Femur (tissue), 1 donor: ENCODE measurements around the gene WARS2.
"Not testable (repeated sequence)": the region's sequence is repeated elsewhere in the genome, so short reads cannot be mapped to it uniquely, and the experiment has no call there.

Experiments
- DNase-seq: peaks from one replicate; pipeline ENCODE4 v3.0.0-alpha.2; 2017

WARS2 gene

DNA sequence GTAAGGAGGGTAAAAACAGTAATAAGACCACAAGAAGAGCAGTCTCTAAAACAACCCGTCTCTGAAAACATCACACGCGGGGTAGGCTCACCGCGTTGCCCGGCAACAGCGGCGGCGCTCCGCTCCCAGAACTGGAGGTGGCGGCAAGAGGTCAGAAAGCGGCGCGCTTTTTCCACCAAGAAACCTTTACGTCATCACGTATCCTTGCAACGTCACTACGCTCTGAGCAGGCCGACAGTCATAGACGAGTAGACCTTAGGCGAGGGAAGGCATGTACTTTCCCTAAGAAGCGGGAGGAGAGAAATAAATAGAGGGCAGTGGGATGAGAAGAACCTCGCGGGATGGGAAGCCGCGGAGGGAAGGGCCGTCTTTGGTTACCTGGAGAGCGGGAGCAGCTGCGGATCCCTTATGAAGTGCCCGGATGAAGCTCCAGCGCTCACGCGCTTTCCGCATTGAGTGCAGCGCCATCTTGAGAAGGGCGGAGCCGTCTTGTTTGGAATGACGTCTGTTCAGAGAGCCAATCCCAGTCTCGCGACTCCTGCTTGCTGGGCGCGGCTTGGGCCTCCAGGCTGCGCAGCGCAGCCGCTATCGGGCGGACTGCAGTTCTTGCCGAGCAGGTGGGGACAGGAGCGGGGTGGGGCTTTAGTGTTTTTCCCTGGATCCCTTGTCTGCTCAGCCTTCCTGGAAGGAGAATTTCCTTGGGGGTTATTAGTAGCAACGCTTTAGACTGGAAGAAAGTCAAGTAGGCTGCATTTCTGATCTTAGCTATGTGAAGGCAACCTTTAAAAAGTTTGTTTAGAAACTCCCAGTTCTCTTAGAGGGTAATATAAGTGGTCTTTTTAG lies at the start of gene WARS2:
Gene WARS2, minus strand, starts transcription at position 477 of the 843 bp plus-strand sequence. Its CDS starts 9 bp downstream, at position 468.
- peak; percentile 98 for DNase-seq

DNA sequence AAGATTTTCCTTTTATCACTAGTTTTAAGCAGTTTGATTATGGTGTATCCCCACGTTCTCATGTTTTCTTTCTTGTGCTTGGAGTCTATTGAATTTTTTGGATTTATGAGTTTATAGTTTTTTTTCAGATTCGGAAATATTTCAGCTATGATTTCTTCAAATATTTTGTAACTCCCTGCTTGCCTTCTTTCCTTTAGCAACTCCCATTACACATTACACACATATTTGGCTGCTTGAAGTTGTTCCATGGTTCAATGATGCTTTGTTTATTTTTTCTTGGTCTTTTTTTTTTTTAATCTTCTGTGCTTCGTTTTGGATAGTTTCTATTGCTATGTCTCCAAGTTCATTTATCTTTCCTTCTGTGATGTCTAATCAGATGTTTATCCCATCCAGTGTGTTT lies 48.5 kb upstream of the WARS2 start:
- no peak for DNase-seq

- DNase-seq, result no peak
Observed at GRCh38 chr1:119187416-119187815, 47.0 kb upstream of the WARS2 start.

DNA sequence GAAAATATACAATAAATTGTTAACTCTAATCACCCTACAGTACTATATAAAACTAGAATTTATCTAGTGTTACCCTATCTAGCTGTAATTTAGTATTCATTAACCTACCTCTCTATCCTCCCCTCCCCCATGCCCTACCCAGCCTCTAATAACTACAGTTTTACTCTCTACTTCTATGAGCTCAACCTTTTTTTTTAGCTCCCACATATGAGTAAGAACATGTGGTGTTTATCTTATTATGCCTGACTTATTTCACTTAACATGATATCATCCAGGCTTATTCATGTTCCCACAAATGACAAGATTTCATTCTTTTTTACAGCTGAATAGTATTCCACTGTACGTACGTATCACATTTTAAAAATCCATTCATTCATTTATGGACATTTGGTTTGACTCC lies 46.0 kb upstream of the WARS2 start:
- no peak for DNase-seq

DNA sequence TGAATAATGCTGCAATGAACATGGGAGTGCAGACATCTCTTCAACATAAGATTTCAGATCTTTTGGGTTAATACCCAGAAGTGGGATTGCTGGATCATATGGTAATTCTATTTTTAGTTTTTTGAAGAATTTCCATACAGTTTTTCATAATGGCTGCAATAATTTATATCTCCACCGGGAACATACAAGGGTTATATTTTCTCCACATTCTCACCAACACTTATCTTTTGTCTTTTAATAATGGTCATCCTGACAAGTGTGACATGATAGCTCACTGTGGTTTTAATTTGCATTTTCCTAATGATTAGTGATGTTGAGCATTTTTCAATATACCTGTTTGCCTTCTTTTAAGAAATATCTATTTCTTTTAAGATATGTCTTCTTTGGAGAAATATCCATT lies 44.5 kb upstream of the WARS2 start:
- DNase-seq, result no peak

DNA sequence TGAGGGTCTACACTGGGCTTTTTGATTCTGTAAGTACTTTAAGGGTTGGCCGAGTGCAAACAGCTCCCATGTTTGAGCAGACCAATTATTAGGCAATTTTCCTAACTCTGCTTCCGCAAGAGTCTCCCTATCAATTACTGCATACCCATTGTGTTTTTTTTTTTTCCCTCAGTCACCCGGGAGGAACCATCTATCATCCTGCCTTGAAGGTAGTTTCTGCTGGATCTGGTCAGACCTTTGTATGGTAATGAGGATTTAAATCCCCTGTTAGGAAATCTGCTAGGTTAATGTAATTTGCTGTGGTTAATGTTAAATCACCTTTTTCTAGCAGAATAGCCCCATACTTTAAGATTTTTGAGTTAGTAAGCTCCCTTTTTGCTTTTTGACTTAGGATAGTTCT lies 40.8 kb upstream of the WARS2 start:
- no peak for DNase-seq

DNA sequence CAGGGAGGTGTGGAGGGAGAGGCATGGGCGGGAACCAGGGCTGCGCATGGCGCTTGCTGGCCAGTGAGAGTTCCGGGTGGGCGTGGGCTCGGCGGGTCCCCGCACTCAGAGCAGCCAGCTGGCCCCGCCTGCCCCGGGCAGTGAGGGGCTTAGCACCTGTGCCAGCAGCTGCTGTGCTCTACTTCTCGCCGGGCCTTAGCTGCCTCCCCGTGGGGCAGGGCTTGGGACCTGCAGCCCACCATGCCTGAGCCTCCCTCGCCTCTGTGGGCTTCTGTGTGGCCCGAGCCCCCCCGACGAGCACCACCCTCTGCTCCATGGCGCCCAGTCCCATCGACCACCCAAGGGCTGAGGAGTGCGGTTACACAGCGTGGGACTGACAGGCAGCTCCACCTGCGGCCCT lies 38.6 kb upstream of the WARS2 start:
- no peak for DNase-seq

- not testable (repeated sequence) for DNase-seq
Observed at GRCh38 chr1:119172927-119173326, 32.5 kb upstream of the WARS2 start.

- DNase-seq, result not testable (repeated sequence)
Observed at GRCh38 chr1:119171381-119172010, 31.0 kb upstream of the WARS2 start.

DNA sequence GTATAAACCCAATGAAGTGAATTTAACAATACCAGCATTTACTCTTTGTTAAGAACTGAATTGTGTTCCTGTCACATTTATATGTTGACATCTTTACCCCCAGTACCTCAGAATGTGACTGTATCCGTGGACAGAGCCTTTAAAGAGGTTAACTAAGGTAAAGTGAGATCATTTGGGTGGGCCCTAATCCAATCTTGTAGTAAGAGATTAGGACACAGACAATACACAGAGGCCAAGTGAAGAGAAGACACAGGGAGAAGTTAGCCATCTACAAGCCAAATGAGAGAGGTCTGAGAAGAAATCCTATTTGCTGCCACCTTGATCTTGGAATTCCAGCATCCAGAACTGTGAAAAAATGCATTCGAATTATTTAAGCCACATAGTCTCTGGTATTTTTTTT lies 22.9 kb upstream of the WARS2 start:
- no peak for DNase-seq

GRCh38 chr1:119160866-119161265 lies 20.4 kb upstream of the WARS2 start:
- no peak for DNase-seq

GRCh38 chr1:119160409-119160808 lies 20.0 kb upstream of the WARS2 start:
- DNase-seq, result no peak

- peak; percentile 45 for DNase-seq
Observed at GRCh38 chr1:119159966-119160365, 19.5 kb upstream of the WARS2 start.

DNA sequence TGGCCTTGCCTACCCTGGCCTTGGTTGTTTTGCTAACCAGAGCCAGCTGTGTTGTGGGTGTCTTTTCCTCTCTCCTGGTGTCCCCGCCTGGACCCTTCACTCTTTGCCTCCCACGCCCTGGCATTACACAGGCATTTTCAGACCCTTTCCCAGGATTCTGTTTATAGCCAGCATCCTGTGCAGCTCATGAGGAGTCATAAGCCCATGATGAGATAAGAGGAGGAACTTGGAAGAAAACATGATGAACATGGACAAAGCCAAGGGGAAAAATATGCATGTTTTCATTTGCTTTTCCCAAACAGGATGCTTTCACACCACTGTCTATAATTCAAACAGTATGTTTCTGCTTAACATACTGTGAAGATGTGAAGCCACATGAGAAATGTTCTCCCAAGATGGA lies 18.7 kb upstream of the WARS2 start:
- DNase-seq, result no peak

DNA sequence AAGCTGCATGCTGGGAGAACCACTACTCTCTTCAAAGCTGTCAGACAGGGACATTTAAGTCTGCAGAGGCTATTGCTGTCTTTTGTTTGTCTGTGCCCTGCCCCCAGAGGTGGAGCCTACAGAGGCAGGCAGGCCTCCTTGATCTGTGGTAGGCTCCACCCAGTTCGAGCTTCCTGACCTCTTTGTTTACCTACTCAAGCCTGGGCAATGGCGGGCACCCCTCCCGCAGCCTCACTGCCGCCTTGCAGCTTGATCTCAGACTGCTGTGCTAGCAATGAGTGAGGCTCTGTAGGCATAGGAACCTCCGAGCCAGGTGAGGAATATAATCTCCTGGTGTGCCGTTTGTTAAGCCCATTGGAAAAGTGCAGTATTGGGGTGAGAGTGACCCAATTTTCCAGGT lies 16.3 kb upstream of the WARS2 start:
- DNase-seq, result not testable (repeated sequence)

- DNase-seq, result not testable (repeated sequence)
Observed at GRCh38 chr1:119155069-119155468, 14.6 kb upstream of the WARS2 start.

GRCh38 chr1:119150150-119150549 lies 9.7 kb upstream of the WARS2 start:
- DNase-seq, result no peak

- no peak for DNase-seq
Observed at GRCh38 chr1:119147661-119148090, 7.2 kb upstream of the WARS2 start.

DNA sequence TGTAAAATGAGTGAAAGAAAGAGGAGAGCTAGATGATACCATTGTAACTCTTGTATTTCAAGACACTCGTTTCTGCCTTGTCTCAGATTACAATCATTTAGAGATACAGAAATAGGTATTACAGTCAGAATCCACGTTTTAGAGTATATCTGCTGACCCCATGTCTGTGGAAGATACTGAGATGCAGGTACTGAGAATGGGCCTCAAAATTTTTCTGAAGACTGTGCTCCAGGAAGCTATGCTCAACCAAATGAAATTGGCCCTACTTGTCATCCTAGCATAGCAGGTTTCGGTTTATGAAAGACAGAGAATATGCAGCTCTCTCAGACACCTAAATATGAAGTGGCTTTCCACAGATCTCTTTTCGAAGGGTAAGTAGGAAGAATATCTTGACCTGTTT lies 6.0 kb upstream of the WARS2 start:
- DNase-seq, result no peak

DNA sequence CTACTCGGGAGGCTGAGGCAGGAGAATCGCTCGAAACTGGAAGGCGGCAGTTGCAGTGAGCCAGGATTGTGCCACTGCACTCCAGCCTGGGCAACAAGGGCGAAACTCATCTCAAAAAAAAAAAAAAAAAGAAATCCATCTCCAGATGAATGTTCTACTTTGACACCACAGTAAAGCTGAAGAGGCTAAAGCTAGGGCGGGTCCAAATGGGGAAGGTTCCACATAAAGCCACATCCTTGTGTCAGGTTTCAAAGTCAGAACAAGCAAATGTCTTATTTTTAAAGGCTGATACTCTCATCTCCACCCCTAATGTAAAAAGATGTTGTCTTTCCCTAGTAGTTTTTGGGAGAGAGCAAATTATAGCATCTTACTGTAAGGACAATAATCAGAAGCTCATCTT lies 4.4 kb upstream of the WARS2 start:
- DNase-seq, result no peak

DNA sequence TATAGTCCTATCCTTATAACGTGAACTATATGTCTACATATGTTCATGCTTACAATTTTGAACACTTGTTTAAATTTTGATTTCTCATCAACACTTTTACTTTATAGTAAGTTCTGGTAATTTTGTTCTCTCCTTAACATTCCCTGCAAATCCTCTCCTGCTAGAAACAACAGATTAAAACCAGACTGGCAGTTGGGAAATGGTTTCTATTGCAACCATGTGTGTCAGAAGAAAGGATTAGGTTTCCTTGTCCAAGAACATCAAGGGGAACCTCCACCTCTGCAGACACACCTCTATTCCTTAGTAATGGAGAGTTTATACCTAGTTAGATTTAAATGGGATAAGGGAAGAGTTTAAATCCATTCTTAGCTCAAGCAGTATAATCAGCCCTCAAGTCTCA lies 3.3 kb upstream of the WARS2 start:
- DNase-seq, result no peak

GRCh38 chr1:119141660-119142059 lies 1.2 kb upstream of the WARS2 start:
- no peak for DNase-seq

DNA sequence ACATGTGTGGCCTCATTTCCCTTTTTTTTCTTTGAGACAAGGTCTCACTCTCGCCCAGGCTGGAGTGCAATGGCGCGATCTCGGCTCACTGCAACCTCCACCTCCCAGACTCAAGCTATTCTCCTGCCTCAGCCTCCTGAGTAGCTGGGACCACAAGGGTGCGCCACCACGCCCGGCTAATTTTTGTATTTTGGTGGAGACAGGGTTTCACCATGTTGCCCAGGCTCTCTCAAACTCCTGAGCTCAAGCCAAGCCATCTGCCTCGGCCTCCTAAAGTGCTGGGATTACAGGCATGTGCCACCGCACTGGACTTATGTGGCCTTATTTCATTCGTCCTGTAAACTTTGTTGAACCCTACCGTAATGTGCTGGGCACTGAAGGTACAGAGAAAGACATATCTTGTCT lies 569 bp upstream of the WARS2 start:
- DNase-seq, result peak; percentile 50

GRCh38 chr1:119139857-119140176 lies 636 bp downstream of the WARS2 start:
- DNase-seq, result no peak

DNA sequence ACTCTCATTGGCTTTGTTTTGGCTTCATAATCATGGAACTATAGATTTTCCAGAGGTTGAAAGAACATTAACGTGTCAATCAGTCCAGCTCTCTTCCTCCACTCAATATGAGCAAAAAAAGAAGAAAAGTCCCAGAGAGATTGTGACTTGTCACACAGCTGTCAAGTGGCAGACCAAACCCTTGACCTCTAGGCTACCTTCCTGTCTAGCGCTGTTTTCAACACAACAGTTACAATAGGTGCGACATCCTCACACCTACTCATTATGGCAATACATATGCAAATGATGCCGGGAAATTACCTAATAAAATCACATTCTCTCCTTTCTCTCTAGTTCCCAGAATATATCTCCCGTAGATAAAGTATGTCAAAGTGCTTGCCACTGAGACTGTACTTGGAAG lies 1.1 kb downstream of the WARS2 start:
- no peak for DNase-seq
